ENCODE data around the gene STRADB. TPM values are rescaled to one million over a fixed set of nuclear protein-coding genes. Genes with fewer than 3 reads are reported as not detected.

The STRADB gene, protein sequence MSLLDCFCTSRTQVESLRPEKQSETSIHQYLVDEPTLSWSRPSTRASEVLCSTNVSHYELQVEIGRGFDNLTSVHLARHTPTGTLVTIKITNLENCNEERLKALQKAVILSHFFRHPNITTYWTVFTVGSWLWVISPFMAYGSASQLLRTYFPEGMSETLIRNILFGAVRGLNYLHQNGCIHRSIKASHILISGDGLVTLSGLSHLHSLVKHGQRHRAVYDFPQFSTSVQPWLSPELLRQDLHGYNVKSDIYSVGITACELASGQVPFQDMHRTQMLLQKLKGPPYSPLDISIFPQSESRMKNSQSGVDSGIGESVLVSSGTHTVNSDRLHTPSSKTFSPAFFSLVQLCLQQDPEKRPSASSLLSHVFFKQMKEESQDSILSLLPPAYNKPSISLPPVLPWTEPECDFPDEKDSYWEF
- total RNA-seq (2022; extraction: Qiagen RNA extraction): 21.2 to 27.8 TPM (median 25.0 TPM) in 5 replicates

GRCh38 chr2:201451292-201452057 lies at the start of gene STRADB, which contains the start of gene TRAK2:
Gene STRADB, plus strand, starts transcription at chr2:201451740. Its CDS starts 3,101 bp downstream, at chr2:201454841.
Gene TRAK2, minus strand, starts transcription at chr2:201451458. Its CDS starts 30,951 bp downstream, at chr2:201420507.

Other genes starting within 250 kb of the STRADB start
- gene CASP8, start 191.2 kb upstream of the STRADB start, total RNA-seq (2022; extraction: Qiagen RNA extraction): 26.5 to 34.5 TPM (median 31.5 TPM) in 5 replicates
- 0.20 to 0.64 TPM (median 0.22 TPM) in 4 of 5 replicates, not detected in the other for gene FLACC1, start 94.4 kb upstream of the STRADB start, total RNA-seq (2022; extraction: Qiagen RNA extraction)
- gene TRAK2, start 282 bp upstream of the STRADB start, total RNA-seq (2022; extraction: Qiagen RNA extraction): 12.9 to 17.3 TPM (median 16.8 TPM) in 5 replicates
- 16.3 to 21.5 TPM (median 20.6 TPM) in 5 replicates for gene TMEM237, start 191.8 kb downstream of the STRADB start, total RNA-seq (2022; extraction: Qiagen RNA extraction)
- 0.04 to 0.08 TPM (median 0.06 TPM) in 3 of 5 replicates, not detected in the others for gene MPP4, start 246.9 kb downstream of the STRADB start, total RNA-seq (2022; extraction: Qiagen RNA extraction)